NCI-H748 (cell line): ENCODE data around the gene FAP.

Experiments used
- DNase-seq: peaks from one replicate; lab custom pipeline; 2025; ENCODE audit not compliant: unreplicated experiment; lab: John Stamatoyannopoulos, UW

The FAP gene

GRCh38 chr2:162243294-162243693 lies at the start of gene FAP:
Gene FAP (minus strand): TSS chr2:162243445. CDS start chr2:162243327, 118 bp downstream.
- DNase-seq = no peak

GRCh38 chr2:162291748-162292147 lies 48.5 kb upstream of the FAP start:
- DNase-seq = no peak

GRCh38 chr2:162282765-162283425 lies 39.6 kb upstream of the FAP start:
- no peak for DNase-seq

- no peak for DNase-seq
Measured at GRCh38 chr2:162280654-162281053, 37.4 kb upstream of the FAP start.

- DNase-seq = no peak
Measured at GRCh38 chr2:162277381-162277780, 34.1 kb upstream of the FAP start.

- DNase-seq = no peak
Measured at GRCh38 chr2:162267996-162268395, 24.8 kb upstream of the FAP start.

GRCh38 chr2:162267496-162267895 lies 24.3 kb upstream of the FAP start:
- DNase-seq = no peak

GRCh38 chr2:162266460-162266760 lies 23.2 kb upstream of the FAP start:
- no peak for DNase-seq

- no peak for DNase-seq
Measured at GRCh38 chr2:162265666-162266459, 22.6 kb upstream of the FAP start.

GRCh38 chr2:162261032-162261945 lies 18.0 kb upstream of the FAP start:
- DNase-seq = no peak

- DNase-seq = no peak
Measured at GRCh38 chr2:162258686-162259085, 15.4 kb upstream of the FAP start.

GRCh38 chr2:162258169-162258568 lies 14.9 kb upstream of the FAP start:
- no peak for DNase-seq

GRCh38 chr2:162257425-162257824 lies 14.2 kb upstream of the FAP start:
- no peak for DNase-seq

- DNase-seq = no peak
Measured at GRCh38 chr2:162256591-162256991, 13.3 kb upstream of the FAP start.

GRCh38 chr2:162254236-162254871 lies 11.1 kb upstream of the FAP start:
- no peak for DNase-seq

- DNase-seq = no peak
Measured at GRCh38 chr2:162253435-162253834, 10.2 kb upstream of the FAP start.

- DNase-seq = no peak
Measured at GRCh38 chr2:162252153-162252552, 8.9 kb upstream of the FAP start.

- no peak for DNase-seq
Measured at GRCh38 chr2:162245781-162246180, 2.5 kb upstream of the FAP start.

- DNase-seq = no peak
Measured at GRCh38 chr2:162245061-162245460, 1.8 kb upstream of the FAP start.

- DNase-seq = no peak
Measured at GRCh38 chr2:162244541-162245031, 1.3 kb upstream of the FAP start.

- no peak for DNase-seq
Measured at GRCh38 chr2:162243715-162244114, 470 bp upstream of the FAP start.
